ENCODE results near the gene METTL1.
A peak's percentile ranks its signal among the peaks of the same experiment; 100 is the strongest.

Gene METTL1

GRCh38 chr12:57730336-57731067, 41.4 kb downstream of the METTL1 start:
- TF ChIP-seq CTCF (IDR thresholded peaks at IDR 0.05; ENCODE audit: low read depth, low read length) = no peak
- DNase-seq (ENCODE audit: extremely low read depth, low read depth) = no peak

- TF ChIP-seq CTCF (IDR thresholded peaks at IDR 0.05; ENCODE audit: low read depth, low read length) = no peak
- no peak for DNase-seq (ENCODE audit: extremely low read depth, low read depth)
Measured at GRCh38 chr12:57729321-57729844, 42.5 kb downstream of the METTL1 start.

GRCh38 chr12:57727758-57728395, 44.0 kb downstream of the METTL1 start:
- no peak for TF ChIP-seq CTCF (IDR thresholded peaks at IDR 0.05; ENCODE audit: low read depth, low read length)
- no peak for DNase-seq (ENCODE audit: extremely low read depth, low read depth)

- TF ChIP-seq CTCF (IDR thresholded peaks at IDR 0.05; ENCODE audit: low read depth, low read length) = peak; percentile 46
- no peak for DNase-seq (ENCODE audit: extremely low read depth, low read depth)
Measured at GRCh38 chr12:57726884-57727757, 44.8 kb downstream of the METTL1 start.

GRCh38 chr12:57726151-57726883, 45.6 kb downstream of the METTL1 start:
- TF ChIP-seq CTCF (IDR thresholded peaks at IDR 0.05; ENCODE audit: low read depth, low read length) = peak; percentile 94
- DNase-seq (ENCODE audit: extremely low read depth, low read depth) = peak; percentile 55

GRCh38 chr12:57725851-57726150, 46.1 kb downstream of the METTL1 start:
- DNase-seq (ENCODE audit: extremely low read depth, low read depth) = no peak
- TF ChIP-seq CTCF (IDR thresholded peaks at IDR 0.05; ENCODE audit: low read depth, low read length) = no peak
